ENCODE results near the gene TBX10. TPM values are rescaled to one million over a fixed set of nuclear protein-coding genes. Genes with fewer than 3 reads are reported as not detected.

The TBX10 gene
- total RNA-seq, 1 donor from 2014 or later, result not detected

DNA sequence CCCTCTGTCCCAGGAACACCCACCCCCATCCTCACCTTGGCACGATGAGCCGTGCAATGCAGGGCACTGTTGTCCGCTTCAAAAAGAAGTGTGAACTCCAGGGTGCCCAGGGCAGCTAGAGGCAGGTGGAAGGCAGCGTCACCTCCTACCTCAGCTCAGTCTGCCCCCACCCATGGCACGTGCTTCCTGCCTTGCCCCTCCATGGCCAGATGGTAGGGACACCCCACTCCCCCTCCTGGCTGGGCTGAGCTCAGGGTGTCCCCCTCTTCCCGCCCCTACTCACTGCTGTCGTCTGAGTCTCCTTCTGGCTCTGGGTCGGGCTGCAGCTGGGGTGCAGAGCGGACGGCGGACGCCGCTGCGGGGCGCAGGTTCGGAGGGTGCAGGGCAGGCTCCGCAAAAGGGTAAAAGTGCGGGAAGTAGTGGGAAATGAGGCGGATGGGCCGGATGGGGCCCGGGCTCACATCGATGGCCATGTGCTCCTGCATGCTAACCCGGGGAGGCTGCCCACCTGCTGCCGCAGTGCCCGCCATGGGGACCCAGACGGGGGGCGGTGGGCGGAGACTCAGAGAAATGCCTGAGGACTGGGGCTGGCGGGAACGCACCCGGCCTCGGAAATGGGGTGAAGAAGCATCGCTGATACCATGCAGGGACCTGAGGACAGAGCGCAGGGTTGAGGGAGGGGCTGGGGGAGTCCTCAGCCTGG lies 23.7 kb downstream of the TBX10 start:
- no peak overlapping the region for H2AFZ ChIP-seq (ENCODE audit: low read depth, low read length)

DNA sequence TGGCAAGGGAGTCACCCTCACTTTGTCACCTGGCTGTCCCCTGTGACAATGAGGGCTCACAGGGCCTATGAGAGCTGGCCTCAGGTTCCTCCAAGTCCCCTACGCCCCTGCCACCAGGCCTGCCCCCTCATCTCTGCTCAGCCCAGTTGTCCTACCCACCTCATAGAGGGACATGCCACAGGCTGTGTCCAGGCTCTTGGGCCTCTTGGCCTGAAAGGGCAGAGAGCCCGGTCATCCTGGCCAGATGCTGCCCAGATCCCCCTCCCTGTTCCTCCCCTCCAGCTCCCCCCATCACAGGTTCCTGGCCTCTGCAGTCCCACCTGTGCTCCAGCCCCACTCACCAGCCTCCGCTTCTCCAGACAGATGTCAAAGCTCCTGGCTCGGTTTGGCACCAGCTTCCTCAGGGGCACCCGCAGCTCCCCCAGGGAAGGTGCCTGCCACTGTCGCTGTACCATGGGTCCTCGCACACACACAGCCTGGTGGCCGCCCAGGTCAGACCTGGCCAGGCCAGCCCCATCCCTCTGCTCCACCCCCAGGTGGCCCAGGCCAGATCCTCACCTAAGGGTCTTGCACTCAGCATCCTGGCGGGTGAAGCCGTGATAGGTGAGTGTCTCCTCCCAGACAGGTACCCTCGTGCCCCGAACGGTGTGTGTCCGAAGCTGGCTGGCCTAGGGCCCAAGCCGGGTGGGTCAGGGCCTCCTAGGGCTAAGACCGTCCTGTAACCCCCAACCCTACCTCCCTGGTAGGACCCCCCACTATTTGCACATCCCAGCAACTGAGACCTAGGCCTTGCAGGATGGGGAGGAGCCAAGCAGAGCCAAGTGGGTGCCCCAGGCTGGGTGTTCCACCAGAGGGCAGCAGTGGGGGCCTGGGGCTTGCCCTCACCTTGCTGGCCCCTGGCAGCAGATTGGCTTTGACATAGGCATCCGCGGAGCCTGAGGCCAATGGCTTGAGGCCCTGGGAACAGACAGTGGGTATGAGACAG lies 24.5 kb downstream of the TBX10 start:
- H3K27me3 Mint-ChIP-seq (ENCODE audit: low read depth, unreplicated experiment), result peaks cover 18% of the 10 kb centered on the region
- peaks cover 2% of the 10 kb centered on the region for H3K9me3 Mint-ChIP-seq (ENCODE audit: unreplicated experiment)
- H3K27ac Mint-ChIP-seq (ENCODE audit: unreplicated experiment), result peak overlapping the region; percentile 7

More for the DNA sequence above, 23.7 kb downstream of the TBX10 start:
- Histone ChIP-seq H4K20me1 (ENCODE audit: insufficient read depth, low read length) (no peaks in the 10 kb centered on the region), H3K27ac (ENCODE audit: low read depth, low read length) (no peak overlapping the region), H3K9ac (ENCODE audit: low read length) (no peak overlapping the region), H3K9me3 (ENCODE audit: insufficient read depth, low read depth, low read length) (no peaks in the 10 kb centered on the region), H3K79me2 (ENCODE audit: insufficient read depth, low read length) (no peaks in the 10 kb centered on the region), H3K4me2 (ENCODE audit: low read length) (no peak overlapping the region), H3K4me1 (ENCODE audit: insufficient read depth, low read length) (peaks cover 4% of the 10 kb centered on the region), H3K36me3 (ENCODE audit: insufficient read depth, low read length) (no peaks in the 10 kb centered on the region), H3K4me3 (ENCODE audit: insufficient read depth, low read depth, low read length) (no peak overlapping the region), H3K27me3 (ENCODE audit: insufficient read depth, low read length) (peaks cover 13% of the 10 kb centered on the region)
- no peak overlapping the region for H3K27ac Mint-ChIP-seq (ENCODE audit: unreplicated experiment)
- H3K27me3 Mint-ChIP-seq (ENCODE audit: low read depth, unreplicated experiment), result peaks cover 24% of the 10 kb centered on the region
- H3K36me3 Mint-ChIP-seq (ENCODE audit: low read depth, unreplicated experiment), result peaks cover 2% of the 10 kb centered on the region
- TF ChIP-seq EZH2 (IDR thresholded peaks at IDR 0.05; ENCODE audit: insufficient read depth, low read length), result peak; percentile 59
- TF ChIP-seq, protein P1, sequence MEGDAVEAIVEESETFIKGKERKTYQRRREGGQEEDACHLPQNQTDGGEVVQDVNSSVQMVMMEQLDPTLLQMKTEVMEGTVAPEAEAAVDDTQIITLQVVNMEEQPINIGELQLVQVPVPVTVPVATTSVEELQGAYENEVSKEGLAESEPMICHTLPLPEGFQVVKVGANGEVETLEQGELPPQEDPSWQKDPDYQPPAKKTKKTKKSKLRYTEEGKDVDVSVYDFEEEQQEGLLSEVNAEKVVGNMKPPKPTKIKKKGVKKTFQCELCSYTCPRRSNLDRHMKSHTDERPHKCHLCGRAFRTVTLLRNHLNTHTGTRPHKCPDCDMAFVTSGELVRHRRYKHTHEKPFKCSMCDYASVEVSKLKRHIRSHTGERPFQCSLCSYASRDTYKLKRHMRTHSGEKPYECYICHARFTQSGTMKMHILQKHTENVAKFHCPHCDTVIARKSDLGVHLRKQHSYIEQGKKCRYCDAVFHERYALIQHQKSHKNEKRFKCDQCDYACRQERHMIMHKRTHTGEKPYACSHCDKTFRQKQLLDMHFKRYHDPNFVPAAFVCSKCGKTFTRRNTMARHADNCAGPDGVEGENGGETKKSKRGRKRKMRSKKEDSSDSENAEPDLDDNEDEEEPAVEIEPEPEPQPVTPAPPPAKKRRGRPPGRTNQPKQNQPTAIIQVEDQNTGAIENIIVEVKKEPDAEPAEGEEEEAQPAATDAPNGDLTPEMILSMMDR (IDR thresholded peaks at IDR 0.05; ENCODE audit: insufficient read depth, low read depth, low read length), result no peak
- H3K4me3 Mint-ChIP-seq (ENCODE audit: unreplicated experiment), result no peak overlapping the region
- H3K4me1 Mint-ChIP-seq (ENCODE audit: low read depth, unreplicated experiment), result no peaks in the 10 kb centered on the region
- DNase-seq (ENCODE audit: low read depth), result no peak
- no peak for FAIRE-seq
- H3K9me3 Mint-ChIP-seq (ENCODE audit: unreplicated experiment), result peaks cover 5% of the 10 kb centered on the region

More for the DNA sequence above, 24.5 kb downstream of the TBX10 start:
- Histone ChIP-seq H3K79me2 (ENCODE audit: insufficient read depth, low read length) (no peaks in the 10 kb centered on the region), H2AFZ (ENCODE audit: low read depth, low read length) (no peak overlapping the region), H3K36me3 (ENCODE audit: insufficient read depth, low read length) (peaks cover 2% of the 10 kb centered on the region), H3K27me3 (ENCODE audit: insufficient read depth, low read length) (peaks cover 13% of the 10 kb centered on the region), H3K9ac (ENCODE audit: low read length) (no peak overlapping the region), H3K9me3 (ENCODE audit: insufficient read depth, low read depth, low read length) (no peaks in the 10 kb centered on the region), H3K27ac (ENCODE audit: low read depth, low read length) (no peak overlapping the region), H3K4me1 (ENCODE audit: insufficient read depth, low read length) (peaks cover 4% of the 10 kb centered on the region), H4K20me1 (ENCODE audit: insufficient read depth, low read length) (no peaks in the 10 kb centered on the region), H3K4me3 (ENCODE audit: insufficient read depth, low read depth, low read length) (no peak overlapping the region), H3K4me2 (ENCODE audit: low read length) (no peak overlapping the region)
- H3K36me3 Mint-ChIP-seq (ENCODE audit: low read depth, unreplicated experiment), result peaks cover 2% of the 10 kb centered on the region
- FAIRE-seq, result no peak
- no peak overlapping the region for H3K4me3 Mint-ChIP-seq (ENCODE audit: unreplicated experiment)
- H3K4me1 Mint-ChIP-seq (ENCODE audit: low read depth, unreplicated experiment), result no peaks in the 10 kb centered on the region
- no peak for DNase-seq (ENCODE audit: low read depth)
- no peak for TF ChIP-seq EZH2 (IDR thresholded peaks at IDR 0.05; ENCODE audit: insufficient read depth, low read length)
- TF ChIP-seq, protein P1 (IDR thresholded peaks at IDR 0.05; ENCODE audit: insufficient read depth, low read depth, low read length), result peak; percentile 16
